IPS-15b (cell line): Measurements from ENCODE around the gene STK39.
A peak's percentile ranks its signal among the peaks of the same experiment; 100 is the strongest.

Experiments used
- H3K27me3 ChIP-seq: one replicate; pipeline ENCODE4 v1.6.1; 2013; ENCODE audit warnings: low read length; ENCODE audit not compliant: control insufficient read depth, insufficient read depth
- H3K36me3 ChIP-seq: one replicate; pipeline ENCODE4 v1.6.1; 2013; ENCODE audit warnings: low read length; ENCODE audit not compliant: control insufficient read depth, insufficient read depth
- H3K4me1 ChIP-seq: one replicate; pipeline ENCODE4 v1.6.1; 2013; ENCODE audit warnings: mild to moderate bottlenecking, low read length; ENCODE audit not compliant: control insufficient read depth, insufficient read depth
- H3K4me3 ChIP-seq: one replicate; pipeline ENCODE4 v1.5.1; 2013; ENCODE audit warnings: low read depth, low read length
- H3K9ac ChIP-seq: one replicate; pipeline ENCODE4 v1.6.1; 2013; ENCODE audit warnings: low read depth, mild to moderate bottlenecking, low read length
- H3K9me3 ChIP-seq: one replicate; pipeline ENCODE4 v1.6.1; 2013; ENCODE audit warnings: mild to moderate bottlenecking, low read length; ENCODE audit not compliant: control insufficient read depth, insufficient read depth

Gene STK39

GRCh38 chr2:168255866-168256265 lies 8.5 kb upstream of the STK39 start:
- H3K27me3 ChIP-seq: no peaks in the 10 kb centered on the region
- no peaks in the 10 kb centered on the region for H3K9me3 ChIP-seq
- no peak overlapping the region for H3K9ac ChIP-seq
- no peaks in the 10 kb centered on the region for H3K36me3 ChIP-seq
- H3K4me1 ChIP-seq: no peaks in the 10 kb centered on the region
- no peak overlapping the region for H3K4me3 ChIP-seq

GRCh38 chr2:168255103-168255502 lies 7.7 kb upstream of the STK39 start:
- Histone ChIP-seq H3K9me3 (no peaks in the 10 kb centered on the region), H3K4me1 (no peaks in the 10 kb centered on the region), H3K36me3 (no peaks in the 10 kb centered on the region), H3K4me3 (no peak overlapping the region), H3K9ac (no peak overlapping the region), H3K27me3 (no peaks in the 10 kb centered on the region)

DNA sequence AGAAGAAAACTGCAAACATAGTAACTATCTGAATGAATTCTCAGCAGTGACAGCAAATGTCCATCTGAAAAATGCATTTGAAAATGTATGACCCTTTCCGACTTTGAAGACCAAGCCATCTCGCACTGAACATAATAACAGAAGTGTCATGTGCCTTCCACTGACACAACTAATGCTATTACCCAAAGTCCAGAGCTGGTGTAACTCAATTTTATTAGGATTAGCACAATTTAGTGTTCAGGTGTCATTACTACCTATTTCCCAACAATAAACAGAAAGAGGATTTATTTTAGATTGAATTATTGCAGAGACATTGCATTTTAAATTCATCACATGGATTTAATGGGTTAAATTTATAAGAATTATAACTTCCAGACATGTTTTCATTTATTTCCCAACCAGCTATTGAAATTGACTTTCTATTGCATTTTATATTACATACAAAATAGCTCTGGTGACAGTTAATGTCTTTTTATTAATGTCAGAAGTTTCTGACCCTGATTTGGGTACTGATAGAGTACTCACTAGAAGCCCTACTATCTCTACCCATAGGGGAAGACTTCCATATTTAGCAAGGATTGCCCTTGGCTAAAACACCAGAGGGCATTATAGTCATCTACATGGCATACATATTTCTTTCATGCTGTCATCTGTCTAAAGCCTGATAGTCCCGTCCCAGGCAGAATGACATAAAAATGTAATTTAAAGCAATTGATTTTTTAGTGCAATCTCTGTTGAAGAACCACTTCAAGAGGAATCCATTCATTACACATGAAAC lies 7.0 kb upstream of the STK39 start:
- Histone ChIP-seq H3K36me3 (no peaks in the 10 kb centered on the region), H3K27me3 (no peaks in the 10 kb centered on the region), H3K9me3 (no peaks in the 10 kb centered on the region), H3K9ac (no peak overlapping the region), H3K4me1 (no peaks in the 10 kb centered on the region), H3K4me3 (no peak overlapping the region)

- Histone ChIP-seq H3K4me3 (no peak overlapping the region), H3K27me3 (peaks cover 8% of the 10 kb centered on the region)
These were observed 6.0 kb upstream of the STK39 start for GRCh38 chr2:168253379-168253778.

DNA sequence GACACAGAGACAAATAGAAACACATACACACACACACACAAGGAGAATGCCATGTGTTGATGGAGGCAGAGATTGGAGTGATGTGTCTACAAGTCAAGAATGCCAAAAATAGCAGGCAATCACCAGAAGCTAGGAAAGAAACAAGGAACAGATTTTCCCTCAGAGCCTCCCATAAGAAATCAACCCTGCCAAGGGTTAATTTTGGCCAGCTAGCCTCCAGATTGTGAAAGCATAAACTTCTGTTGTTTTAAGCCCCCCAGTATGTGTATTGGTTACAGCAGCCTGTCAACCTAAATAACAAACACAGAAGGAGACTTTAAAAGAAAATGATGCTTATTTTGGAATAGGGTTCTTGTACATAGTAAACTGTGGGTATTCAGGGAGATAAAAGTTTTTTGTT lies 5.6 kb upstream of the STK39 start:
- H3K36me3 ChIP-seq: no peaks in the 10 kb centered on the region
- peaks cover 9% of the 10 kb centered on the region for H3K27me3 ChIP-seq
- no peaks in the 10 kb centered on the region for H3K9me3 ChIP-seq
- H3K4me1 ChIP-seq: no peaks in the 10 kb centered on the region
- H3K9ac ChIP-seq: no peak overlapping the region
- no peak overlapping the region for H3K4me3 ChIP-seq

More at GRCh38 chr2:168253379-168253778, 6.0 kb upstream of the STK39 start:
- no peak overlapping the region for H3K9ac ChIP-seq
- H3K36me3 ChIP-seq: no peaks in the 10 kb centered on the region
- H3K9me3 ChIP-seq: no peaks in the 10 kb centered on the region
- no peaks in the 10 kb centered on the region for H3K4me1 ChIP-seq

- H3K9me3 ChIP-seq: no peaks in the 10 kb centered on the region
- no peaks in the 10 kb centered on the region for H3K4me1 ChIP-seq
- peak overlapping the region; percentile 45 for H3K4me3 ChIP-seq
- no peaks in the 10 kb centered on the region for H3K36me3 ChIP-seq
- no peak overlapping the region for H3K9ac ChIP-seq
- peaks cover 9% of the 10 kb centered on the region for H3K27me3 ChIP-seq
These were observed 683 bp downstream of the STK39 start for GRCh38 chr2:168246483-168247340.

GRCh38 chr2:168246072-168246482 lies 1.3 kb downstream of the STK39 start:
- Histone ChIP-seq H3K36me3 (no peaks in the 10 kb centered on the region), H3K9me3 (no peaks in the 10 kb centered on the region), H3K27me3 (peaks cover 9% of the 10 kb centered on the region), H3K4me1 (peaks cover 1% of the 10 kb centered on the region), H3K4me3 (peak overlapping the region; percentile 45), H3K9ac (no peak overlapping the region)

- peaks cover 9% of the 10 kb centered on the region for H3K27me3 ChIP-seq
These were observed 2.1 kb downstream of the STK39 start for GRCh38 chr2:168245074-168245825.

DNA sequence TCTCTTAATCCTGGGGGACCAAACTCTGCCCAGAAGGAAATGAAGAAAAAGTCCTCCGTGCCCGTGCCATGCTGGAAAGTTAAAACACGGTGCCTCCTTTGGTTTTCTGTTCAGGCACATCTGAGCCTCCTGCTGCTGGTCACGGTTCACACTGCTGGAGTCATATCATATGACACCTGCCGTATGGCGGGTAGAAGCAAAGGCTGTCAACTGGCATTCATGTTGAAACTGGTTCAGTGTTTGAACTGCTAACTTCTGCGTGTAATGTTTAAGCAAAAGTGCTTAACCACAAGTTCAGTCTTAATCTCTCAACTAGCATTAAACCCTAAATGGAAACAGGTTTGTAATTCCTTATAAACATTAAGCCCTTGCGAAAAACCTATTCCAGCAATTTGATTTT lies 3.1 kb downstream of the STK39 start:
- no peaks in the 10 kb centered on the region for H3K36me3 ChIP-seq
- H3K9me3 ChIP-seq: no peaks in the 10 kb centered on the region
- peaks cover 7% of the 10 kb centered on the region for H3K4me1 ChIP-seq
- no peak overlapping the region for H3K9ac ChIP-seq
- peaks cover 9% of the 10 kb centered on the region for H3K27me3 ChIP-seq
- H3K4me3 ChIP-seq: no peak overlapping the region

More at GRCh38 chr2:168245074-168245825, 2.1 kb downstream of the STK39 start:
- no peak overlapping the region for H3K9ac ChIP-seq
- H3K9me3 ChIP-seq: no peaks in the 10 kb centered on the region
- no peak overlapping the region for H3K4me3 ChIP-seq
- no peaks in the 10 kb centered on the region for H3K36me3 ChIP-seq
- H3K4me1 ChIP-seq: peaks cover 7% of the 10 kb centered on the region

DNA sequence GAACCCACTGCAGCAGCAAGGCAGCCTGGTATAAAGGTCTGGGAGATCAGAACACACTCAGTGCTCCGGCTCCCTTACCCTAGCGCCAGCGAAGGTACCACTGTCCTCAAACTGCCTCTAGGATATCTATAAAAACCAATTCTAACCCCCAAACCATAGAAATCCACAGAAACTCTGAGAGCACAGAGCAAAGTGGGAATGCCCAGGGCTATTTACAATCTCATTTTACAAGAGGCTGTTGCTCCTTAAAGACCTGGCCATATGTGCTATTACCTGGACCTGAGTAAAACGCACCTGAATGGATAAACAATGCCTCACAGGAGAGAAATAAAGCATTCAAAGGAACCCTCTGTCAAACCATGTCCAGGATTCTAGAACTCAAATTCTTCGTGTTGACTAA lies 4.3 kb downstream of the STK39 start:
- H3K36me3 ChIP-seq: no peaks in the 10 kb centered on the region
- H3K27me3 ChIP-seq: no peaks in the 10 kb centered on the region
- no peak overlapping the region for H3K4me3 ChIP-seq
- no peaks in the 10 kb centered on the region for H3K9me3 ChIP-seq
- no peak overlapping the region for H3K9ac ChIP-seq
- peaks cover 7% of the 10 kb centered on the region for H3K4me1 ChIP-seq

- Histone ChIP-seq H3K36me3 (no peaks in the 10 kb centered on the region), H3K4me3 (no peak overlapping the region), H3K4me1 (peaks cover 7% of the 10 kb centered on the region), H3K9me3 (no peaks in the 10 kb centered on the region), H3K9ac (no peak overlapping the region), H3K27me3 (no peaks in the 10 kb centered on the region)
These were observed 5.6 kb downstream of the STK39 start for GRCh38 chr2:168241746-168242145.
